Neural crest cell (in vitro differentiated cells): ENCODE data around the gene P2RY4. TPM values are rescaled to one million over a fixed set of nuclear protein-coding genes. Genes with fewer than 3 reads are reported as not detected.
"Not testable (repeated sequence)": the region's sequence is repeated elsewhere in the genome, so short reads cannot be mapped to it uniquely, and the experiment has no call there.

Source experiments
- DNase-seq: peaks from one replicate; pipeline ENCODE4 v3.0.0; 2021; ENCODE audit warnings: low read depth, mixed read lengths, low spot score
- H3K27ac Mint-ChIP-seq: one replicate; pipeline ENCODE4 v1.8.0; 2021; ENCODE audit warnings: mild to moderate bottlenecking, mixed read lengths; ENCODE audit not compliant: unreplicated experiment
- H3K27me3 Mint-ChIP-seq: 2 replicates; pipeline ENCODE4 v1.8.0; 2021; ENCODE audit warnings: low read depth, mild to moderate bottlenecking, mixed read lengths
- H3K36me3 Mint-ChIP-seq: 2 replicates; pipeline ENCODE4 v1.8.0; 2021; ENCODE audit warnings: low read depth, mild to moderate bottlenecking, mixed read lengths
- H3K4me1 Mint-ChIP-seq: 2 replicates; pipeline ENCODE4 v1.8.0; 2021; ENCODE audit warnings: mixed read lengths
- H3K4me3 Mint-ChIP-seq: one replicate; pipeline ENCODE4 v1.8.0; 2021; ENCODE audit warnings: mild to moderate bottlenecking, mixed read lengths
- H3K9me3 Mint-ChIP-seq: 2 replicates; pipeline ENCODE4 v1.8.0; 2021; ENCODE audit warnings: mixed read lengths
- total RNA-seq: library from RNA; stranded (reverse); gene quantifications from 2 replicates; pipeline ENCODE4 v1.2.1, GENCODE V29; 2021
- TF ChIP-seq, protein P1 (sequence below): fragments of 200-600 bp; sonication (generic); conservative IDR thresholded peaks from 2 replicates; pipeline ENCODE4 v1.5.0; 2021; ENCODE audit warnings: antibody characterized with exemption, mild to moderate bottlenecking

Gene P2RY4
- total RNA-seq, 1 donor from 2014 or later: 0.19 TPM

DNA sequence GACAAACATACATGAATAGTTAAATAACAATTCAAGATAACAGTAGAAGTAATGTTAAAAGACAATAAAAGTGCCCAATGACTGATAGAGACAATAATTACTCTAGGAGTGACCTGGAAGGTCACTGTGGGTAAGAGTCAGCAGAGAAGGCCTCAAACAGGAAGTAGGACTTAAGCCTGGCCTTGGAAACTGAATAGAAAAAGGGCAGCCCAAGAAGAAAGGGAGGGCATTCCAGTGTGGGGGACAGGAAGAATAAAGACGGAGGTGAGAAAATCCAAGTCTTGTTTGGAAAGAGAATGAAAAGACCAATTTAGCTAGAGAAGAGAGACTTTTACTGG, 6.0 kb downstream of the P2RY4 start:
- peaks cover 10% of the 10 kb centered on the region for H3K36me3 Mint-ChIP-seq
- peaks cover 9% of the 10 kb centered on the region for H3K9me3 Mint-ChIP-seq
- H3K27me3 Mint-ChIP-seq: no peaks in the 10 kb centered on the region
- H3K4me1 Mint-ChIP-seq: peaks cover 8% of the 10 kb centered on the region
- H3K27ac Mint-ChIP-seq: no peak overlapping the region
- no peak for DNase-seq
- no peak overlapping the region for H3K4me3 Mint-ChIP-seq
- TF ChIP-seq, protein P1, sequence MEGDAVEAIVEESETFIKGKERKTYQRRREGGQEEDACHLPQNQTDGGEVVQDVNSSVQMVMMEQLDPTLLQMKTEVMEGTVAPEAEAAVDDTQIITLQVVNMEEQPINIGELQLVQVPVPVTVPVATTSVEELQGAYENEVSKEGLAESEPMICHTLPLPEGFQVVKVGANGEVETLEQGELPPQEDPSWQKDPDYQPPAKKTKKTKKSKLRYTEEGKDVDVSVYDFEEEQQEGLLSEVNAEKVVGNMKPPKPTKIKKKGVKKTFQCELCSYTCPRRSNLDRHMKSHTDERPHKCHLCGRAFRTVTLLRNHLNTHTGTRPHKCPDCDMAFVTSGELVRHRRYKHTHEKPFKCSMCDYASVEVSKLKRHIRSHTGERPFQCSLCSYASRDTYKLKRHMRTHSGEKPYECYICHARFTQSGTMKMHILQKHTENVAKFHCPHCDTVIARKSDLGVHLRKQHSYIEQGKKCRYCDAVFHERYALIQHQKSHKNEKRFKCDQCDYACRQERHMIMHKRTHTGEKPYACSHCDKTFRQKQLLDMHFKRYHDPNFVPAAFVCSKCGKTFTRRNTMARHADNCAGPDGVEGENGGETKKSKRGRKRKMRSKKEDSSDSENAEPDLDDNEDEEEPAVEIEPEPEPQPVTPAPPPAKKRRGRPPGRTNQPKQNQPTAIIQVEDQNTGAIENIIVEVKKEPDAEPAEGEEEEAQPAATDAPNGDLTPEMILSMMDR: no peak

DNA sequence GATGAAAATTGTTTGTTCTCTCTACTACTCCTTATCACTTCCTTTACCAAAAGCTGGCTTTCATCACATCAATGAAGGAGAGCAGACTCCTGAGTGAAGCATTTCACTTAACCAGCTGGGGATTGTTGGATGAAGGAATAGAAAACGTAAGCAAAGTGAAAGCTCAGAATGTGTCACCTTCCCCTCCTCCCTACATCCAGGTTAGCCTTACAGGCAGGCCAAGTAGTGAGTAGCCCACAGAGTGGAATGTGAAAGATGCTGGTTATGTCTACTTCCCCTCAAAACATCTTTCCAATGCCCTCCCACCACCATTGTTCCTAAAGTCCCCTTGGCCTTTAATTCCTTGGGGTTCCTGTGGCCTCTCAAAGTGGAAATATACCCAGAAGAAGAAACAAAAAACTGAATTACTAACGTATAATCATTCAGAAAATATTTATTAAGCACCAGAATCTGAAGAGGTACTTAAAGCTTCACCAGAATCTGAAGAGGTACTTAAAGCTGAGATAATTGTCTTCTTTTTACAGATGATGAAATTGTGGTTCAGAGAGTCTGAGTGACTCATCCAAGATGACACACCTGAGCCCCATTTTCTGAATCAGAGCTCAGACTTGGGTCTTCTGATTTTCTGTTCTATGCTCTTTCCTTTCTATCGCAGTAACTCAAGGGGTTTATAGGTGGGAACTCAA, 6.5 kb downstream of the P2RY4 start:
- no peak overlapping the region for H3K4me3 Mint-ChIP-seq
- H3K4me1 Mint-ChIP-seq: peaks cover 8% of the 10 kb centered on the region
- H3K36me3 Mint-ChIP-seq: peaks cover 10% of the 10 kb centered on the region
- DNase-seq: no peak
- H3K27me3 Mint-ChIP-seq: no peaks in the 10 kb centered on the region
- peaks cover 9% of the 10 kb centered on the region for H3K9me3 Mint-ChIP-seq
- TF ChIP-seq, protein P1: no peak
- H3K27ac Mint-ChIP-seq: no peak overlapping the region

DNA sequence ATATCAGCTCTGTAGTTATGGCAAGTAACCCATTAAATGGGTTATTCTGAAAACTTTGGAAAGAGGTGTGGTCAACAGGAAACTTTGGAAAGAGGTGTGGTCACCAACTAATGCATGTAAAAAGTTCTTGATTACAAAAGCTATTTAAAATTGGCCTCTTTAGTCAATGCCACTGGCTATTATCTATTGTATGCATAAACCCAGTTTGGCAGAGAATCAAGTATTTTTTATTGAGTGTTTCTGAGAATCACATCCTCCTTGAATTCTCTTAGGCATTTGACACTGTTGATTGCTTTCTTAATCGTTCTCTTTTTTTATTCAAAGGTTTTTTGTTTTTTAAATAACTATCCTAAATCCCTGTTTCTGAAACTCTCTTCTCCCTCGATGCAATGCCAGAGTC, 7.5 kb downstream of the P2RY4 start:
- peaks cover 10% of the 10 kb centered on the region for H3K36me3 Mint-ChIP-seq
- no peak for DNase-seq
- H3K4me3 Mint-ChIP-seq: no peak overlapping the region
- no peak overlapping the region for H3K27ac Mint-ChIP-seq
- peaks cover 8% of the 10 kb centered on the region for H3K4me1 Mint-ChIP-seq
- H3K9me3 Mint-ChIP-seq: peaks cover 11% of the 10 kb centered on the region
- TF ChIP-seq, protein P1: no peak
- no peaks in the 10 kb centered on the region for H3K27me3 Mint-ChIP-seq

DNA sequence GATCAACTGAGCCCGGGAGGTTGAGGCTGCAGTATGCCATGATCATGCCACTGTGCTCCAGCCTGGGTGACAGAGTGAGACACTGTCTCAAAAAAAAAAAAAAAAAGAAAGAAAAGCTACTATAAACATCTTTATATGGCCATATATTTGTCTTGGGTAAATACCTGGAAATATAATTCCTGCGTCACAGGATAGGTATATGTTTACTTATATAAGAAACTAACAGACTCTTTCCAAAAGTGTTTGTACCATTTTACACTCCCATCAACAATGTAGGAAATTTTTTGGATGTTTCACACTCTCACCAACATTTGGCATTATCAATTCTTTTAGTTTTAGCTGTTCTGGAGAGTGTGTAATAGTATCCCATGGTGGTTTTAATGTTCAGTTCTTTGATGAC, 12.8 kb downstream of the P2RY4 start:
- H3K36me3 Mint-ChIP-seq: peaks cover 5% of the 10 kb centered on the region
- no peaks in the 10 kb centered on the region for H3K4me1 Mint-ChIP-seq
- H3K9me3 Mint-ChIP-seq: peaks cover 5% of the 10 kb centered on the region
- H3K27me3 Mint-ChIP-seq: no peaks in the 10 kb centered on the region
- TF ChIP-seq, protein P1: no peak
- no peak overlapping the region for H3K27ac Mint-ChIP-seq
- DNase-seq: no peak
- H3K4me3 Mint-ChIP-seq: no peak overlapping the region

DNA sequence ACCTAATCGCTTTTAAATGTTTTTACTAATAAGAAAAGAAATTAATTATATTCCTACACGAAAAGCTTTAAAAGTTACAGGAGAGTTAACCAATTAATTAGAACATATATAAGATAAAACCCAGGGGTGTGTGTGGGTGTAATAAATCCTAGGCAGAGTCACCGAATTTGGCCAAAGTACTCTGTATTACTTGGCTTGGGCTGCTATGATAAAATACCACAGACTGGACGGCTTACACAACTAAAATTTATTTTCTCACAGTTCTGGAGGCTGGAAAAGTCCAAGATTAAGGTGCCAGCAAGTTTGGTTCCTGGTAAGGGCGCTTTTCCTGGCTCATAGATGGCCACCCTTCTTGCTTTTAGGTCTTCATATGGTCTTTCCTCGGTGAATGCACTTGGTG, 15.1 kb downstream of the P2RY4 start:
- Mint-ChIP-seq H3K27ac (no peak overlapping the region), H3K27me3 (no peaks in the 10 kb centered on the region), H3K9me3 (peaks cover 7% of the 10 kb centered on the region), H3K36me3 (peaks cover 2% of the 10 kb centered on the region), H3K4me3 (no peak overlapping the region), H3K4me1 (no peaks in the 10 kb centered on the region)
- TF ChIP-seq, protein P1: no peak
- no peak for DNase-seq

DNA sequence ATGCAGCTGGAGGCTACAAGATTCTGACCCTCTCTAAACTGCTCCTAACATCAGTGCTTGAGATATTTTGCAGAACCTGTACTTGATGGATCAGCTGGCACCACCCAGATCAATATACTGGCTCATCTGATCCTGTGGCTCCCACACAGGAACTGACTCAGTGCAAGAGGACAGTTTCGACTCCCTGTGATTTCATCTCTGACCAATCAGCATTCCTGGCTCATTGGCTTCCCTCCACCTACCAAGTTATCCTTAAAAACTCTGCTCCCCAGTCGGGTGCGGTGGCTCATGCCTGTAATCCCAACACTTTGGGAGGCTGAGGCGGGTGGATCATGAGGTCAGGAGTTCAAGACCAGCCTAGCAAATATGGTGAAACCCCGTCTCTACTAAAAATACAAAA, 16.4 kb downstream of the P2RY4 start:
- not testable (repeated sequence) for H3K36me3 Mint-ChIP-seq, H3K4me1 Mint-ChIP-seq, DNase-seq, H3K9me3 Mint-ChIP-seq, H3K27me3 Mint-ChIP-seq, H3K27ac Mint-ChIP-seq, H3K4me3 Mint-ChIP-seq
